Activated CD4-positive, alpha-beta T cell treated with anti-CD3 and anti-CD28 coated beads, Interleukin-2, amount 50 U/mL, for 24 hours (primary cell): ENCODE results near the gene PTPN18.
A peak's percentile ranks its signal among the peaks of the same experiment; 100 is the strongest.

Experiments used
- DNase-seq, 2 donors: peaks; one replicate each; pipeline ENCODE4 v3.0.0-alpha.2; 2020; ENCODE audit warnings: low read depth in 1 of 2, low spot score in 1 of 2

Gene PTPN18

GRCh38 chr2:130339885-130340745 lies 15.7 kb upstream of the PTPN18 start:
- no peak for DNase-seq

- DNase-seq, result no peak
Measured at GRCh38 chr2:130341562-130342019, 14.3 kb upstream of the PTPN18 start.

GRCh38 chr2:130342020-130342532 lies 13.8 kb upstream of the PTPN18 start:
- peak; percentile 63 to 82 for DNase-seq

GRCh38 chr2:130342533-130343275 lies 13.2 kb upstream of the PTPN18 start, which contains the start of gene IMP4:
TSS of gene IMP4 (plus strand) at chr2:130342897. CDS start at chr2:130342933, 36 bp downstream.
- DNase-seq, result peak; percentile 80 to 96

- no peak for DNase-seq
Measured at GRCh38 chr2:130344578-130344977, 11.3 kb upstream of the PTPN18 start.

GRCh38 chr2:130345091-130345490 lies 10.8 kb upstream of the PTPN18 start:
- DNase-seq, result no peak

GRCh38 chr2:130345611-130346010 lies 10.2 kb upstream of the PTPN18 start:
- no peak for DNase-seq

GRCh38 chr2:130346041-130346740 lies 9.7 kb upstream of the PTPN18 start:
- no peak for DNase-seq

- DNase-seq, result no peak
Measured at GRCh38 chr2:130346741-130347066, 9.2 kb upstream of the PTPN18 start.

GRCh38 chr2:130347220-130347925 lies 8.5 kb upstream of the PTPN18 start:
- no peak for DNase-seq

GRCh38 chr2:130349174-130349573 lies 6.7 kb upstream of the PTPN18 start:
- no peak for DNase-seq

GRCh38 chr2:130351711-130352110 lies 4.1 kb upstream of the PTPN18 start:
- DNase-seq, result no peak

GRCh38 chr2:130352237-130352636 lies 3.6 kb upstream of the PTPN18 start:
- no peak for DNase-seq

GRCh38 chr2:130353291-130354138 lies 2.3 kb upstream of the PTPN18 start:
- no peak for DNase-seq

- no peak for DNase-seq
Measured at GRCh38 chr2:130354139-130354428, 1.8 kb upstream of the PTPN18 start.

- no peak for DNase-seq
Measured at GRCh38 chr2:130355172-130355577, 681 bp upstream of the PTPN18 start.

GRCh38 chr2:130357864-130358263 lies 2.0 kb downstream of the PTPN18 start:
- no peak for DNase-seq

- DNase-seq, result no peak
Measured at GRCh38 chr2:130358420-130359350, 2.8 kb downstream of the PTPN18 start.

- DNase-seq, result no peak
Measured at GRCh38 chr2:130359466-130359865, 3.6 kb downstream of the PTPN18 start.
